HL-60 (cell line): ENCODE results near the gene ERCC4.

Experiments
- CTCF ChIP-seq: IDR thresholded peaks from one replicate; pipeline ENCODE4 v1.5.1; 2011; ENCODE audit warnings: low read length, control low read depth, inconsistent platforms; ENCODE audit not compliant: insufficient read depth
- GABPA ChIP-seq: IDR thresholded peaks from 2 replicates; pipeline ENCODE4 v1.6.1; 2012; ENCODE audit warnings: low read depth
- SPI1 ChIP-seq: IDR thresholded peaks from 2 replicates; pipeline ENCODE4 v1.6.1; 2012; ENCODE audit warnings: low read depth, mild to moderate bottlenecking, borderline replicate concordance

GRCh38 chr16:13936596-13937081 lies 16.7 kb downstream of the ERCC4 start:
- TF ChIP-seq CTCF (no peak), SPI1 (no peak), GABPA (no peak)
